Common myeloid progenitor, CD34-positive (primary cell): ENCODE results near the gene WFS1.

Source experiments
- CTCF ChIA-PET: fragments of 350-600 bp; sonication (Branson Sonifier 250); formaldehyde crosslinking; loops from one replicate; lab custom pipeline; 2021; ENCODE audit warnings: antibody characterized with exemption; lab: Charles Lee
- POLR2A ChIA-PET: fragments of 350-600 bp; sonication (Branson Sonifier 250); formaldehyde crosslinking; loops from one replicate; lab custom pipeline; 2021; ENCODE audit warnings: antibody characterized with exemption; lab: Charles Lee
- DNase-seq, 3 donors: peaks; one replicate each; pipeline versions ENCODE4 v3.0.0 to v3.0.0-alpha.2; 2013
- H3K27ac ChIP-seq, 2 experiments: 1 replicate in 1 of 2; 2 replicates in 1 of 2; pipeline ENCODE4 v1.7.0; 2013; ENCODE audit warnings: inconsistent platforms in 2 of 2, low read length in 2 of 2, mild to moderate bottlenecking in 2 of 2, low read depth in 1 of 2, moderate library complexity in 1 of 2; ENCODE audit not compliant: severe bottlenecking in 2 of 2, insufficient read depth in 1 of 2, poor library complexity in 1 of 2
- H3K27me3 ChIP-seq, 5 experiments: replicated peaks in 2 of 5; 1 replicate in 3 of 5; 2 replicates in 2 of 5; pipeline versions ENCODE4 v1.6.1 to v1.7.0; 2013; ENCODE audit warnings: low read length in 4 of 5, mild to moderate bottlenecking in 2 of 5, moderate library complexity in 2 of 5, inconsistent platforms in 1 of 5; ENCODE audit not compliant: insufficient read depth in 5 of 5, control insufficient read depth in 4 of 5
- H3K36me3 ChIP-seq, 4 experiments: 1 replicate in 2 of 4; 2 replicates in 2 of 4; pipeline versions ENCODE4 v1.6.1 to v1.7.0; 2013; ENCODE audit warnings: low read length in 3 of 4, control low read depth in 1 of 4, mild to moderate bottlenecking in 1 of 4; ENCODE audit not compliant: control insufficient read depth in 4 of 4, insufficient read depth in 4 of 4
- H3K4me1 ChIP-seq, 4 experiments: 1 replicate in 3 of 4; 2 replicates in 1 of 4; pipeline versions ENCODE4 v1.6.1 to v1.7.1; 2013; ENCODE audit warnings: low read length in 3 of 4, mild to moderate bottlenecking in 3 of 4, control low read depth in 1 of 4, inconsistent platforms in 1 of 4, moderate library complexity in 1 of 4; ENCODE audit not compliant: control insufficient read depth in 4 of 4, insufficient read depth in 4 of 4; ENCODE audit errors: control extremely low read depth in 1 of 4
- H3K4me3 ChIP-seq, 7 experiments: 1 replicate in 4 of 7; 2 replicates in 3 of 7; pipeline versions ENCODE4 v1.5.1 to v1.7.0; 2013; ENCODE audit warnings: mild to moderate bottlenecking in 7 of 7, low read length in 6 of 7, moderate library complexity in 6 of 7, inconsistent platforms in 2 of 7, low read depth in 2 of 7, control low read depth in 1 of 7; ENCODE audit not compliant: insufficient read depth in 4 of 7, control insufficient read depth in 1 of 7; ENCODE audit errors: extremely low read depth in 1 of 7
- H3K9me3 ChIP-seq, 5 experiments: 1 replicate in 4 of 5; 2 replicates in 1 of 5; pipeline versions ENCODE4 v1.6.1 to v1.7.1; 2013; ENCODE audit warnings: low read length in 4 of 5, mild to moderate bottlenecking in 2 of 5, inconsistent platforms in 1 of 5, low read depth in 1 of 5, moderate library complexity in 1 of 5; ENCODE audit not compliant: control insufficient read depth in 4 of 5, insufficient read depth in 2 of 5; ENCODE audit errors: control extremely low read depth in 1 of 5
- WGBS: methylation state at CpG from one replicate; pipeline ENCODE4 v1.1.5; 2013; ENCODE audit not compliant: insufficient coverage; 5-methylcytosine and 5-hydroxymethylcytosine counted together

Gene WFS1

GRCh38 chr4:6301051-6301731, 31.5 kb downstream of the WFS1 start:
- POLR2A ChIA-PET: no interaction called here

DNA sequence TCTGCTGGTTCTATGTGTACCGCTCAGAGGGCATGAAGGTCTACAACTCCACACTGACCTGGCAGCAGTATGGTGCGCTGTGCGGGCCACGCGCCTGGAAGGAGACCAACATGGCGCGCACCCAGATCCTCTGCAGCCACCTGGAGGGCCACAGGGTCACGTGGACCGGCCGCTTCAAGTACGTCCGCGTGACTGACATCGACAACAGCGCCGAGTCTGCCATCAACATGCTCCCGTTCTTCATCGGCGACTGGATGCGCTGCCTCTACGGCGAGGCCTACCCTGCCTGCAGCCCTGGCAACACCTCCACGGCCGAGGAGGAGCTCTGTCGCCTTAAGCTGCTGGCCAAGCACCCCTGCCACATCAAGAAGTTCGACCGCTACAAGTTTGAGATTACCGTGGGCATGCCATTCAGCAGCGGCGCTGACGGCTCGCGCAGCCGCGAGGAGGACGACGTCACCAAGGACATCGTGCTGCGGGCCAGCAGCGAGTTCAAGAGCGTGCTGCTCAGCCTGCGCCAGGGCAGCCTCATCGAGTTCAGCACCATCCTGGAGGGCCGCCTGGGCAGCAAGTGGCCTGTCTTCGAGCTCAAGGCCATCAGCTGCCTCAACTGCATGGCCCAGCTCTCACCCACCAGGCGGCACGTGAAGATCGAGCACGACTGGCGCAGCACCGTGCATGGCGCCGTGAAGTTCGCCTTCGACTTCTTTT, 32.2 kb downstream of the WFS1 start:
- Histone ChIP-seq H3K27ac (no peak overlapping the region), H3K4me1 (peaks cover 0 to 5% (median 1%) of the 10 kb centered on the region in 4 experiments), H3K36me3 (peaks cover 0 to 4% (median 0%) of the 10 kb centered on the region in 4 experiments), H3K27me3 (peaks cover 0 to 32% (median 13%) of the 10 kb centered on the region in 5 experiments), H3K9me3 (peaks cover 0 to 2% (median 0%) of the 10 kb centered on the region in 5 experiments), H3K4me3 (no peak overlapping the region)
- ChIA-PET POLR2A (interaction anchor here (0.6 kb wide), 1 partner anchor 250 kb away, joined by 3 read pairs; no protein-coding TSS in a partner anchor), CTCF (interaction anchor here (1.0 to 1.7 kb wide), 4 partner anchors 25 to 51 kb away, joined by 3 to 5 read pairs (median 4); no protein-coding TSS in a partner anchor)
- no peak for DNase-seq
- WGBS: 97% methylated on average over 55 of the region's 55 CpGs

More at GRCh38 chr4:6301051-6301731, 31.5 kb downstream of the WFS1 start:
- Histone ChIP-seq H3K9me3 (peaks cover 0 to 2% (median 0%) of the 10 kb centered on the region in 5 experiments), H3K27ac (no peak overlapping the region), H3K4me1 (no peaks in the 10 kb centered on the region), H3K27me3 (peaks cover 0 to 25% (median 9%) of the 10 kb centered on the region in 5 experiments), H3K4me3 (no peak overlapping the region), H3K36me3 (peaks cover 0 to 4% (median 0%) of the 10 kb centered on the region in 4 experiments)
- CTCF ChIA-PET: interaction anchor here (1.0 to 1.7 kb wide), 3 partner anchors 26 to 51 kb away, joined by 3 to 5 read pairs (median 4); no protein-coding TSS in a partner anchor
- DNase-seq: no peak
- 95% methylated on average over 35 of the region's 35 CpGs for WGBS

DNA sequence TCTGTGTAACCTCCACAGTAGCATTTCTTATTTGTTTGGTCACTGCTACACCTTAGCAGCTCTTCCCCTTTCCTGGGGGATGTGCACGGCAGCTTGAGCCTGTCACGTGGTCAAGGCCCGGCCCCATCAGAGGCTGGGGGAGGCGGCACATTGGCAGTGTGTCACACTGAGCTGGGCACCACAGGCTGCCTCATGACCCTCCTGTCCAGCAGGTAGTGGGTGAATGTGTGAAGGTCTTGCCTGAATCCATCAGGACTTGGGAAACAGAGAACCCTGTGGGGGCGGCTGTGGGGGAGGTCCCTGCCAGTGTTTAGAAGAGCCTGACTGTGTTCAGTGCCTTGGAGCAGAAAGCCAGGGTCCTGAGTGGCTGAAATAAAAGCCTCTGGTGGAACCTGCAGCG, 33.2 kb downstream of the WFS1 start:
- H3K27me3 ChIP-seq: peaks cover 0 to 42% (median 17%) of the 10 kb centered on the region in 5 experiments
- CTCF ChIA-PET: interaction anchor here (1.3 to 1.7 kb wide), 2 partner anchors 24 to 28 kb away, joined by 3 to 5 read pairs; no protein-coding TSS in a partner anchor
- peaks cover 0 to 12% (median 1%) of the 10 kb centered on the region in 4 experiments for H3K4me1 ChIP-seq
- no peak overlapping the region for H3K27ac ChIP-seq
- POLR2A ChIA-PET: no interaction called here
- peaks cover 0 to 2% (median 0%) of the 10 kb centered on the region in 5 experiments for H3K9me3 ChIP-seq
- H3K4me3 ChIP-seq: no peak overlapping the region
- 85% methylated on average over 6 of the region's 6 CpGs for WGBS
- no peak for DNase-seq
- peaks cover 0 to 4% (median 0%) of the 10 kb centered on the region in 4 experiments for H3K36me3 ChIP-seq

DNA sequence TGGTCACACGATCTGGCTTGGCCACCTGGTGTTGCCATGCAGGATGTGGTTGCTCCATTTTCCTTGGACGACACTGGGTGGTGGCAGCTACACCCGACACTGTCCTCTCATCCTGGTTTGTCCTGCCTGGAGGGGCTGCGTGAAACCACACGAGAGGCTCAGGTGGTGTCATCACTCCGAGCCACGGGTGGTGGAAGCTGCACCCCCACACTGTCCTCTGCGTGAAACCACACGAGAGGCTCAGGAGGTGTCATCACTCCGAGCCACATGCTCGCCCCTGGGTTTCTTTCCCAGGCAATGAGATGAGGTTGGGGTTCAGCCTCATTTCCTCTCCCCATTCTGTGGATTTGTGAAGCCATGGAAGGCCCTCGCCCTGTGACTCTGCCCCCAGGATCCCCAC, 34.3 kb downstream of the WFS1 start:
- WGBS: 96% methylated on average over 12 of the region's 12 CpGs
- no peak for DNase-seq
- POLR2A ChIA-PET: no interaction called here
- H3K27me3 ChIP-seq: peaks cover 0 to 53% (median 20%) of the 10 kb centered on the region in 5 experiments
- H3K36me3 ChIP-seq: peaks cover 0 to 4% (median 0%) of the 10 kb centered on the region in 4 experiments
- CTCF ChIA-PET: no interaction called here
- H3K9me3 ChIP-seq: peaks cover 0 to 5% (median 2%) of the 10 kb centered on the region in 5 experiments
- peaks cover 0 to 14% (median 2%) of the 10 kb centered on the region in 4 experiments for H3K4me1 ChIP-seq
- H3K4me3 ChIP-seq: no peak overlapping the region
- no peak overlapping the region for H3K27ac ChIP-seq

GRCh38 chr4:6306299-6306698, 36.6 kb downstream of the WFS1 start:
- Histone ChIP-seq H3K4me1 (peaks cover 0 to 16% (median 6%) of the 10 kb centered on the region in 4 experiments), H3K36me3 (peaks cover 0 to 4% (median 0%) of the 10 kb centered on the region in 4 experiments), H3K9me3 (peaks cover 0 to 5% (median 2%) of the 10 kb centered on the region in 5 experiments), H3K27me3 (peaks cover 0 to 75% (median 27%) of the 10 kb centered on the region in 5 experiments), H3K4me3 (no peak overlapping the region), H3K27ac (no peak overlapping the region)
- ChIA-PET CTCF (interaction anchor here (1.0 to 3.2 kb wide), 5 partner anchors 11 to 55 kb away, joined by 3 to 14 read pairs (median 4); no protein-coding TSS in a partner anchor), POLR2A (no interaction called here)
- WGBS: 86% methylated on average over 5 of the region's 5 CpGs
- no peak for DNase-seq

GRCh38 chr4:6307230-6307629, 37.6 kb downstream of the WFS1 start:
- H3K27ac ChIP-seq: no peak overlapping the region
- peaks cover 0 to 16% (median 6%) of the 10 kb centered on the region in 4 experiments for H3K4me1 ChIP-seq
- peaks cover 0 to 5% (median 2%) of the 10 kb centered on the region in 5 experiments for H3K9me3 ChIP-seq
- 48% methylated on average over 10 of the region's 12 CpGs for WGBS
- no peaks in the 10 kb centered on the region for H3K36me3 ChIP-seq
- peak in 2 of 3 donors; percentile 32 to 41 for DNase-seq
- no peak overlapping the region for H3K4me3 ChIP-seq
- H3K27me3 ChIP-seq: peaks cover 0 to 81% (median 27%) of the 10 kb centered on the region in 5 experiments
- ChIA-PET CTCF (interaction anchor here (1.0 to 3.3 kb wide), 5 partner anchors 12 to 56 kb away, joined by 3 to 18 read pairs (median 8); no protein-coding TSS in a partner anchor), POLR2A (no interaction called here)
